ENCODE data around the gene SF1.
A peak's percentile ranks its signal among the peaks of the same experiment; 100 is the strongest.

SF1 gene

DNA sequence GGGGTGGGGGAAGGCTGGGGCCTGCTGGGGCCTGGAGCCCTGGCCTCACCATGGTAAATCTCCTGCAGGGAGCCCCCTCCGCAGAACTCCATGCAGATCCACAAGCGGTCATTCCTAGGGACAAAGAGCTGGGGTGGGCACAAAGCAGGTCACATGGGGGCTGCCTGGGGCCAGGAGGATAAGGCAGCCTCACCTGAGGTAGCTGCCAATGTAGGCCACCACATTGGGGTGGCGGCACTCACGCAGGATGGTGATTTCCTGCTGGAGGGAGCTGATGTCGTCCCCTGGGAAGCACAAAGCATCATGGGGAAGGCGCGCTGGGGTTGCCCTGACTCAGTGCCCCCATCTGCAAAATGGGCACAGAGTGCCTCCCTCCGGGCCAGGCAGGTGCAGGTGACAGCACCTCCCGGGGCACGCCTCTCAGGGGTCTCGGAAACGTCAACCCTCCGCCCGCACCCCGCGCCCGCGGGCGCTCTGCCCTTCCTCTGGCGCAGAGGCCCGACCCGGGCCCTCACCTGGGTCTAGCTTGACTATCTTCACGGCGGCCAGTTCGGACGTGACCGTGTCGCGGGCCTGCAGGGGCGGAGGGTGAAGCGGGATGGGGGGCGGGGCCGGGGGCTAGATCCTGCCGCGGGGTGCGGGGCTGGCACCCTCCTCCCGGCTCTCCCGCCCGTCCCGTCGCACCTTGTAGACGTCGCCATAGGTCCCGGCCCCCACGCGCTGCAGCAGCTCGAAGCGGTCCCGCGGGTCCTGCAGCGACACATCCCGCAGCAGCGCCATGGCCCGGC lies 24.2 kb upstream of the SF1 start:
- peak overlapping the region; percentile 66 for H3K4me3 ChIP-seq (ENCODE audit: low read depth, low read length)
- POLR2A ChIA-PET: interaction anchor here (0.6 kb wide), 1 partner anchor 532 kb away, joined by 3 read pairs; no protein-coding TSS in a partner anchor
- TF ChIP-seq, protein P1, sequence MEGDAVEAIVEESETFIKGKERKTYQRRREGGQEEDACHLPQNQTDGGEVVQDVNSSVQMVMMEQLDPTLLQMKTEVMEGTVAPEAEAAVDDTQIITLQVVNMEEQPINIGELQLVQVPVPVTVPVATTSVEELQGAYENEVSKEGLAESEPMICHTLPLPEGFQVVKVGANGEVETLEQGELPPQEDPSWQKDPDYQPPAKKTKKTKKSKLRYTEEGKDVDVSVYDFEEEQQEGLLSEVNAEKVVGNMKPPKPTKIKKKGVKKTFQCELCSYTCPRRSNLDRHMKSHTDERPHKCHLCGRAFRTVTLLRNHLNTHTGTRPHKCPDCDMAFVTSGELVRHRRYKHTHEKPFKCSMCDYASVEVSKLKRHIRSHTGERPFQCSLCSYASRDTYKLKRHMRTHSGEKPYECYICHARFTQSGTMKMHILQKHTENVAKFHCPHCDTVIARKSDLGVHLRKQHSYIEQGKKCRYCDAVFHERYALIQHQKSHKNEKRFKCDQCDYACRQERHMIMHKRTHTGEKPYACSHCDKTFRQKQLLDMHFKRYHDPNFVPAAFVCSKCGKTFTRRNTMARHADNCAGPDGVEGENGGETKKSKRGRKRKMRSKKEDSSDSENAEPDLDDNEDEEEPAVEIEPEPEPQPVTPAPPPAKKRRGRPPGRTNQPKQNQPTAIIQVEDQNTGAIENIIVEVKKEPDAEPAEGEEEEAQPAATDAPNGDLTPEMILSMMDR (IDR thresholded peaks at IDR 0.05; ENCODE audit: insufficient read depth, low read length, missing control alignments): no peak

DNA sequence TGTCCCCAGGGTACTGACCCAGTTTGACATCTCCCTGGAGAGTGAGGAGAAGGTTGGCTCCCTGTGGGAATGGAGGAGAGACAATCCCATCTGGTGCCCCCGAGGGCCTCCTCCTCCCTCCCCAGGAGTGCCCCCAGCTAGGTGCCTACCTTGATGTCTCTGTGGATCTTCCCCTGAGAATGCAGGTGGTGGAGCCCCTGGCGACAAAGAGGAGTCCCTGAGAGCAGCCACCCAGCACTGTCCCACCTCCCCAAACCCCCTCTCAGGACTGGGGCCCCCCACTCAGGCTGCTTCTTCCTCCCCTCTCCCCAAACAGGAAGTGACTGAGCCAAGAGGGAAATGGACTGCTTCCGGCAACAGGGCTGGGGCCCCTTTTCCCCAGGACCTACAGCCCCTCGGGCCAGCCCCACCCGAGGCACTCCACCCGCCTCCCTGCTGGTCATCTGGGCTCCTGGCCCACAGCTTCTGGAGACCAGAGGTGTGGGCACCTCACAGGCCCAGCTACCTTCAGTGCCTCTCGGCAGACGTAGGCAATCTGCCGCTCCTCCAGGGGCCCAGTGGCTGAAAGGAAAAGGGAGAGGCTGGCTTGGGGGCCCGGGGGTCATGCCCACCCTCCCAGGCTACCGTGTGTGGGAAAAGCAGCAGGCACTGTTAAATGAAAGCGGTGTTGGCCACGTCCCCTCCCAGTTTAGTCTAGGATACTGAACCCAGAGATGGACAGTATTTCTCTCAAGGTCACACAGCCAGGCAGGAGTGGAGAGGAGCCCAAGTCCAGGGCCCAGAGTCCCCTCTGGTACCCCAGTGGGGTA lies 23.4 kb upstream of the SF1 start:
- ChIA-PET CTCF (interaction anchor here (0.9 to 2.6 kb wide), 7 partner anchors 8 to 93 kb away, joined by 3 to 16 read pairs (median 4); no protein-coding TSS in a partner anchor), POLR2A (no interaction called here)
- DNase-seq (ENCODE audit: low read depth, low spot score): no peak
- TF ChIP-seq, protein P1 (IDR thresholded peaks at IDR 0.05; ENCODE audit: insufficient read depth, low read length, missing control alignments): no peak
- peak overlapping the region; percentile 66 for H3K4me3 ChIP-seq (ENCODE audit: low read depth, low read length)

More for the DNA sequence above, 24.2 kb upstream of the SF1 start:
- no peak for DNase-seq (ENCODE audit: low read depth, low spot score)
- CTCF ChIA-PET: interaction anchor here (0.9 to 2.6 kb wide), 10 partner anchors 9 to 116 kb away, joined by 3 to 16 read pairs (median 4); no protein-coding TSS in a partner anchor

DNA sequence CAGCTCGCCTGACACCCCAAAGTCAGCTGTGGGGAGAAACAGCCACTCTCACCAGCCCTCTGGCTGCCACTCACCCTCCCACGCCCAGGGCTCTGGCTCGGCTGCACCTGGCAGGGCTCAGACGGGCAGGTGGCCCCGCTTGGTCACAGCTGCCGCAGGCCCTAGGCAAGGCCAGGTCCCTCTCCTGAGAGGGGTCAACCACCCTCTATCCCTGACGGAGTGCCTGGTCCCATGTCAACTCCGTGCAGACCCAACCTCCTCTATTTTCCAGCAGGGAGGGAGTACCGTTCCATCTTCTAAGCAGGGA lies 22.8 kb upstream of the SF1 start:
- no peak for DNase-seq (ENCODE audit: low read depth, low spot score)
- TF ChIP-seq, protein P1 (IDR thresholded peaks at IDR 0.05; ENCODE audit: insufficient read depth, low read length, missing control alignments): no peak
- no peak overlapping the region for H3K4me3 ChIP-seq (ENCODE audit: low read depth, low read length)
- ChIA-PET CTCF (interaction anchor here (2.6 kb wide), 1 partner anchor 13 kb away, joined by 8 read pairs; no protein-coding TSS in a partner anchor), POLR2A (no interaction called here)

DNA sequence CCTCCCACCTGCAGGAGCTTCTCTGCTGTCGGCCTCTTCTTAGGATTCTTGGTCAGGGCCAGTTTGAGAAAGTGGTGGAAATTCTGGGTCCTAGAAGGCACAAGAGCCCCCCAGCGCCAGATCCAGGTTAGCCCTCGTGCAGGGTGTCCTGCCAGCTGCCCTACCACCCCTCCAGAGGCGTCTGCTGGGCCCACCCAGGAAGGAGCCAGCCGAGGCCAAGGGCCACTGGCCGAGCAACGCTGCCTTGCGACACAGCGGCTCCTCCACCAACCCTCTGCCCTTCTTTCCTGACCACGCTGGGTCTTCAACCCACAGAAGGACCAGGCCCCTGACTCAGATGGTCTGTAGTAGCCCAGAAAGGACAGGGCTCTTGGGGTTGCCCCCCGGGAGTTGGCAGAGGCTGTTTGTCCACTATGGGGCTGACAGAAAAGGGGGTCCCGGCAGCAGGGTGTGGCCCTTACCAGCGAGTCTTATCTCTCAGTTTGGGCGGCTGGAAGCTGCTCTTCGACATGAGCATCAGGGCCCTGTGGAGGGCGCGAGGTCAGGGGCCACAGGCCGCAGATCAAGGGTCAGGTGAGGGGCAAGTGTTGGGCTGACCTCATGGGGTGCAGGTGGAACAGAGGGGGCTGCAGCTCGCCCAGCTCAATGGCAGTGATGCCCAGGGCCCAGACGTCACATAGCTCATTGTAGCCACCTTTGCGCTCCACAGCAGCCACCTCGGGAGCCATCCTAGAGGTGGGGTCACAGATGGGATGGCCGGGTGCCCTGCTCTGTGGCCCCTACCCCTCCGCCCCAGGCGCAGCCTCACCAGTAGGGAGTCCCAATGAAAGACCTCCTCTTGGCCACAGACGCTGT lies 22.2 kb upstream of the SF1 start:
- ChIA-PET CTCF (interaction anchor here (0.9 to 2.6 kb wide), 4 partner anchors 9 to 196 kb away, joined by 3 to 8 read pairs (median 3); partner anchors contain the start of gene BATF2), POLR2A (interaction anchor here (1.3 kb wide), 1 partner anchor 22 kb away, joined by 4 read pairs; the partner anchor contains the start of gene SF1)
- TF ChIP-seq, protein P1 (IDR thresholded peaks at IDR 0.05; ENCODE audit: insufficient read depth, low read length, missing control alignments): no peak
- no peak for DNase-seq (ENCODE audit: low read depth, low spot score)
- no peak overlapping the region for H3K4me3 ChIP-seq (ENCODE audit: low read depth, low read length)

DNA sequence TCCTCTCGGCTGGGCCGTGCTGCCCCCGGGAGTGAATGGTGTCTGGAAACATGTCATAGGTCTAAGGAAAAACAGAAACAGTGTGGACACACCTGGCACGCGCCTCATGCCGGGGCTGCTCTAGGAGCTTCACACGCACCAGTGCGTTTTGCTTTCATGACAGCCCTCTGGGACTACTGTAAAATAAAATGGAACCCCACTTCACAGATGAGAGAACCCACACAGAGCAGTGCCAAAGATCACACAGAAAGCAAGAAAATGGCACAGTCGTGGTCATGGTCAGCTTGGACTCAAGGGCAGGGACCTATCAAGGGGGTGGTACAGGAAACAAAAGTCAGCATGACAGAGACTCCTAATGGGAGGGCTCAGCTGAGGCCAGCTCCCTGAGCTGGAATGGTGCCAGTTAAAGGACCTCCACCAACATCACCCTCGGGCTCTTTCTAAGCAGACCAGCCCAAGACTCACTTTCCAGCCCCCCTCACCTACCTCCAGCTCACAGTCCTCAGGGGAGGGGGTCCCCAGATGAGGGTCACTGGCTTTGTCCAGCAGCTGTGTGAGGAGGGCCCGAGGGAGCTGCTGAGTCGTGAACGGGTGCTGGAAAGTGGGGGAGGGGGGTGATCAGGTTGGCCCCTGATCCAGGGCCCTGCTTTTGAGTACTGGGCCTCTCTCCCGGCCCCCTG lies 21.4 kb upstream of the SF1 start:
- TF ChIP-seq, protein P1 (IDR thresholded peaks at IDR 0.05; ENCODE audit: insufficient read depth, low read length, missing control alignments): no peak
- ChIA-PET POLR2A (interaction anchor here (1.3 kb wide), 1 partner anchor 21 kb away, joined by 4 read pairs; the partner anchor contains the start of gene SF1), CTCF (interaction anchor here (0.9 to 3.4 kb wide), 4 partner anchors 8 to 197 kb away, joined by 3 to 13 read pairs (median 3); partner anchors contain the start of gene BATF2)
- no peak overlapping the region for H3K4me3 ChIP-seq (ENCODE audit: low read depth, low read length)
- no peak for DNase-seq (ENCODE audit: low read depth, low spot score)
